Omental fat pad (tissue), 4 donors: ENCODE measurements around the gene NIT1. TPM values are rescaled to one million over a fixed set of nuclear protein-coding genes. Genes with fewer than 3 reads are reported as not detected.
"Not testable (repeated sequence)": the region's sequence is repeated elsewhere in the genome, so short reads cannot be mapped to it uniquely, and the experiment has no call there.

Source experiments
- ATAC-seq: fragments of 150-250 bp; one replicate; pipeline ENCODE4 v1.9.1; 2016; ENCODE audit warnings: mild to moderate bottlenecking, moderate library complexity; ENCODE audit not compliant: low FRiP score
- DNase-seq: peaks from one replicate; pipeline ENCODE4 v3.0.0-alpha.2; 2019; ENCODE audit warnings: low spot score
- total RNA-seq, 4 donors: library from RNA; depleted of rRNA; stranded (reverse); fragments of >200 nt; gene quantifications; one replicate each; pipeline ENCODE4 v1.1.0, GENCODE V29; 2016
- TF ChIP-seq, protein P1 (sequence below), 3 donors: fragments of 450-650 bp; IDR thresholded peaks; one replicate each; pipeline ENCODE4 v1.5.1; 2016 to 2017; ENCODE audit warnings: antibody characterized with exemption in 3 of 3, mild to moderate bottlenecking in 3 of 3, moderate library complexity in 2 of 3

Gene NIT1
- total RNA-seq, 4 donors from 2014 or later, result 28.1 to 122 (median 33.4) TPM

DNA sequence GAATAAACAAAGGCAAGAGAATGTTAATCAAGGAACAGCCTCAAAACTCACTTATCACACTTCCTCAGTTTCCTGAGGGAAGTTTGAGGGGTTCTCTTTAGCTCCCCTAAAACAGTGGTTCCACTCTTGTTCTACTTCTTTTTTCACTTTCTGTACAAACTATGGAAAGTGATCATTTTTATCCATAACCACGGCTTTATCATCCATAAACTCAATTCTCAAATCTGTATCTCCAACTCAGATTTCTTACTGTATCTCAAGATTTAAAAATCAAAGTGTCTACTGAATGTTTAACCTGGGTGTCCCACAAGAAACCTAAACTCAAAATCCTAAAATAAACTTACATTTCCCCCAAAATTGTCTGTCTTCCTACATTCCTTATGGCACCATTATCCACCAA is 4.0 kb upstream of the NIT1 start:
- DNase-seq, result no peak
- TF ChIP-seq, protein P1, sequence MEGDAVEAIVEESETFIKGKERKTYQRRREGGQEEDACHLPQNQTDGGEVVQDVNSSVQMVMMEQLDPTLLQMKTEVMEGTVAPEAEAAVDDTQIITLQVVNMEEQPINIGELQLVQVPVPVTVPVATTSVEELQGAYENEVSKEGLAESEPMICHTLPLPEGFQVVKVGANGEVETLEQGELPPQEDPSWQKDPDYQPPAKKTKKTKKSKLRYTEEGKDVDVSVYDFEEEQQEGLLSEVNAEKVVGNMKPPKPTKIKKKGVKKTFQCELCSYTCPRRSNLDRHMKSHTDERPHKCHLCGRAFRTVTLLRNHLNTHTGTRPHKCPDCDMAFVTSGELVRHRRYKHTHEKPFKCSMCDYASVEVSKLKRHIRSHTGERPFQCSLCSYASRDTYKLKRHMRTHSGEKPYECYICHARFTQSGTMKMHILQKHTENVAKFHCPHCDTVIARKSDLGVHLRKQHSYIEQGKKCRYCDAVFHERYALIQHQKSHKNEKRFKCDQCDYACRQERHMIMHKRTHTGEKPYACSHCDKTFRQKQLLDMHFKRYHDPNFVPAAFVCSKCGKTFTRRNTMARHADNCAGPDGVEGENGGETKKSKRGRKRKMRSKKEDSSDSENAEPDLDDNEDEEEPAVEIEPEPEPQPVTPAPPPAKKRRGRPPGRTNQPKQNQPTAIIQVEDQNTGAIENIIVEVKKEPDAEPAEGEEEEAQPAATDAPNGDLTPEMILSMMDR (IDR thresholded peaks at IDR 0.05), result no peak
- ATAC-seq, result no peak

GRCh38 chr1:161114556-161114955 is 3.3 kb upstream of the NIT1 start:
- ATAC-seq, result no peak
- TF ChIP-seq, protein P1 (IDR thresholded peaks at IDR 0.05), result no peak
- no peak for DNase-seq

DNA sequence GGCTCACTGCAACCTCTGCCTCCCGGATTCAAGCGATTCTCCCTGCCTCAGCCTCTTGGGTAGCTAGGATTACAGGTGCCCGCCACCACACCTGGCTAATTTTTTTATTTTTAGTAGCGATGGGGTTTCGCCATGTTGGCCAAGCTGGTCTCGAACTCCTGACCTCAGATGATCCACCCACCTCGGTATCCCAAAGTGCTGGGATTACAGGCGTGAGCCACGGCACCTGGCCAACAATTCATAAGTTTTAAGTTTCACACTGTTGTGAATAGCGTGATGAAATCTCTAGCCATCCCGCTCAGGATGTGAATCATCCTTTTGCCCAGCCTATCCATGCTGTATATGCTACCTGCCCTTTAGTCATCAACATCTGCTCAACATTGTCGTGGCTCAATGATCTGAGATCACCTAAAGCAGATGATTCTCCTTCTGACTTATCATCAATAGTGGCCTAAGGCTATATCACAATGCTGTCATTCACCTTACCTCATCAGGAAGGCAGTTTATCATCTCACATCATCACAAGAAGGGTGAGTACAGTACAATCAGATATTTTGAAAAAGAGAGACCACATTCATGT is 2.7 kb upstream of the NIT1 start:
- TF ChIP-seq, protein P1 (IDR thresholded peaks at IDR 0.05), result no peak
- ATAC-seq (no peak), DNase-seq (no peak)

DNA sequence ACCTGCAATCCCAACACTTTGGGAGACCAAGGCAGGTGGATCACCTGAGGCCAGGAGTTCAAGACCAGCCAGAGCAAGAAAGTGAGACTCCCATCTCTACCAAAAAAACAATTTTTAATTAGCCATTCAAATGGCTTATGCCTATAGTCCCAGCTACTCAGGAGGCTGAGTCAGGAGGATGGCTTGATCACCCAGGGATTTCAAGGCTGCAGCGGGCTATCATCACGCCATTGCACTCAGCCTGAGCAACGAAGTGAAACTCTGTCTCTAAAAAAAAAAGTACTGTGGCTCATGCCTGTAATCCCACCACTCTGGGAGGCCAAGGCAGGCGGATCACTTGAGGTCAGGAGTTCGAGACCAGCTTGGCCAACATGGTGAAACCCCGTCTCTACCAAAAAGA is 1.9 kb upstream of the NIT1 start:
- not testable (repeated sequence) for DNase-seq, ATAC-seq

- no peak for DNase-seq
- TF ChIP-seq, protein P1 (IDR thresholded peaks at IDR 0.05), result peak in 1 of 3 donors; percentile 29
- peak; percentile 60 for ATAC-seq
These were observed 1.4 kb downstream of the NIT1 start for GRCh38 chr1:161119092-161119903.

- DNase-seq (no peak), ATAC-seq (no peak)
These were observed 3.2 kb downstream of the NIT1 start for GRCh38 chr1:161121042-161121650.

GRCh38 chr1:161121834-161122233 is 3.9 kb downstream of the NIT1 start:
- TF ChIP-seq, protein P1 (IDR thresholded peaks at IDR 0.05), result no peak
- DNase-seq (no peak), ATAC-seq (no peak)

More at GRCh38 chr1:161121042-161121650, 3.2 kb downstream of the NIT1 start:
- TF ChIP-seq, protein P1 (IDR thresholded peaks at IDR 0.05), result no peak
